Measurements from ENCODE around the gene GPR156. TPM values are rescaled to one million over a fixed set of nuclear protein-coding genes. Genes with fewer than 3 reads are reported as not detected.

Gene GPR156
- total RNA-seq, 1 experiment from 2014 or later: 2.8 TPM

GRCh38 chr3:120142236-120142635 is 142.8 kb downstream of the GPR156 start:
- POLR2A ChIA-PET (ENCODE audit: unreplicated experiment): interaction anchor here (0.7 kb wide), 1 partner anchor 60 kb away, joined by 8 read pairs; no protein-coding TSS in a partner anchor
- H3F3A ChIP-seq (ENCODE audit: insufficient read depth, low read depth): peaks cover 32% of the 10 kb centered on the region
- H4K20me1 ChIP-seq (ENCODE audit: insufficient read depth): no peaks in the 10 kb centered on the region
- H2AFZ ChIP-seq: no peak overlapping the region
- no peak for TF ChIP-seq EZH2 (IDR thresholded peaks at IDR 0.05; ENCODE audit: low read depth)
- TF ChIP-seq, protein P1, sequence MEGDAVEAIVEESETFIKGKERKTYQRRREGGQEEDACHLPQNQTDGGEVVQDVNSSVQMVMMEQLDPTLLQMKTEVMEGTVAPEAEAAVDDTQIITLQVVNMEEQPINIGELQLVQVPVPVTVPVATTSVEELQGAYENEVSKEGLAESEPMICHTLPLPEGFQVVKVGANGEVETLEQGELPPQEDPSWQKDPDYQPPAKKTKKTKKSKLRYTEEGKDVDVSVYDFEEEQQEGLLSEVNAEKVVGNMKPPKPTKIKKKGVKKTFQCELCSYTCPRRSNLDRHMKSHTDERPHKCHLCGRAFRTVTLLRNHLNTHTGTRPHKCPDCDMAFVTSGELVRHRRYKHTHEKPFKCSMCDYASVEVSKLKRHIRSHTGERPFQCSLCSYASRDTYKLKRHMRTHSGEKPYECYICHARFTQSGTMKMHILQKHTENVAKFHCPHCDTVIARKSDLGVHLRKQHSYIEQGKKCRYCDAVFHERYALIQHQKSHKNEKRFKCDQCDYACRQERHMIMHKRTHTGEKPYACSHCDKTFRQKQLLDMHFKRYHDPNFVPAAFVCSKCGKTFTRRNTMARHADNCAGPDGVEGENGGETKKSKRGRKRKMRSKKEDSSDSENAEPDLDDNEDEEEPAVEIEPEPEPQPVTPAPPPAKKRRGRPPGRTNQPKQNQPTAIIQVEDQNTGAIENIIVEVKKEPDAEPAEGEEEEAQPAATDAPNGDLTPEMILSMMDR (conservative IDR thresholded peaks at IDR 0.05): no peak
- no peaks in the 10 kb centered on the region for H3K9me2 ChIP-seq (ENCODE audit: insufficient read depth)
- no peak overlapping the region for H3K27ac ChIP-seq
- H3K36me3 ChIP-seq (ENCODE audit: low read depth): no peaks in the 10 kb centered on the region
- H3K9me3 ChIP-seq (ENCODE audit: insufficient read depth, low read depth): no peaks in the 10 kb centered on the region
- H3K4me1 ChIP-seq (replicated peaks; ENCODE audit: insufficient read depth): peaks cover 38% of the 10 kb centered on the region
- no peaks in the 10 kb centered on the region for H3K27me3 ChIP-seq (ENCODE audit: insufficient read depth, low read depth)
- no peak overlapping the region for H3K4me2 ChIP-seq
- intact Hi-C loops (cut with micrococcal nuclease; ENCODE audit: unreplicated experiment): no loop called here
- H3K79me2 ChIP-seq (ENCODE audit: low read depth): no peaks in the 10 kb centered on the region
- CTCF ChIA-PET: no interaction called here
- BruUV-seq (replicated peaks): no TSS peak
- no peak overlapping the region for H3K4me3 ChIP-seq
- no peak for DNase-seq

GRCh38 chr3:120140098-120140742 is 144.8 kb downstream of the GPR156 start:
- Histone ChIP-seq H2AFZ (no peak overlapping the region), H3K79me2 (ENCODE audit: low read depth) (no peaks in the 10 kb centered on the region), H3F3A (ENCODE audit: insufficient read depth, low read depth) (peaks cover 12% of the 10 kb centered on the region; the same call in 1 of the 2 replicates), H3K27ac (no peak overlapping the region), H3K9me2 (ENCODE audit: insufficient read depth) (no peaks in the 10 kb centered on the region), H4K20me1 (ENCODE audit: insufficient read depth) (no peaks in the 10 kb centered on the region), H3K4me1 (replicated peaks; ENCODE audit: insufficient read depth) (peaks cover 27% of the 10 kb centered on the region), H3K36me3 (ENCODE audit: low read depth) (no peaks in the 10 kb centered on the region), H3K9me3 (ENCODE audit: insufficient read depth, low read depth) (0 out of 2 replicates have a peak, but pooled peaks cover 2% of the 10 kb centered on the region), H3K4me2 (no peak overlapping the region), H3K4me3 (no peak overlapping the region), H3K27me3 (ENCODE audit: insufficient read depth, low read depth) (no peaks in the 10 kb centered on the region)
- TF ChIP-seq, protein P1 (conservative IDR thresholded peaks at IDR 0.05): no peak
- TF ChIP-seq EZH2 (IDR thresholded peaks at IDR 0.05; ENCODE audit: low read depth): no peak
- POLR2A ChIA-PET (ENCODE audit: unreplicated experiment): interaction anchor here (1.3 kb wide), 1 partner anchor 45 kb away, joined by 9 read pairs; the partner anchor contains the start of gene GSK3B
- no peak for DNase-seq
- no TSS peak for BruUV-seq (replicated peaks)
- intact Hi-C loops (cut with micrococcal nuclease; ENCODE audit: unreplicated experiment): no loop called here
- CTCF ChIA-PET: interaction anchor here (0.6 kb wide), 1 partner anchor 36 kb away, joined by 3 read pairs; no protein-coding TSS in a partner anchor

DNA sequence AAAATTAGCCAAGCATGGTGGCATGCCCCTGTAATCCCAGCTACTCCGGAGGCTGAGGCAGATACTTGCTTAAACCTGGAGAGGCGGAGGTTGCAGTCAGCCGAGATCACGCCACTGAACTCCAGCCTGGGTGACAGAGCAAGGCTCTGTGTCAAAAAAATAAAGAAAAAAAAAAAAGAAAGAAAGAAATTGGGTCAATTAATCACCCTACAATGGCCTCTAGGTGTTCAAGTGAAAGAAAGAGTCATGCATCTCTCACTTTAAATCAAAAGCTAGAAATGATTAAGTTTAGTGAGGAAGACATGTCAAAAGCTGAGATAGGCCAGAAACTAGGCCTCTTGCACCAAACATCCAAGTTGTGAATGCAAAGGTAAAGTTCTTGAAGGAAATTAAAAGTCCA is 145.9 kb downstream of the GPR156 start:
- no peak overlapping the region for H3K4me2 ChIP-seq
- H4K20me1 ChIP-seq (ENCODE audit: insufficient read depth): no peaks in the 10 kb centered on the region
- H3K27ac ChIP-seq: no peak overlapping the region
- no peaks in the 10 kb centered on the region for H3K27me3 ChIP-seq (ENCODE audit: insufficient read depth, low read depth)
- H3F3A ChIP-seq (ENCODE audit: insufficient read depth, low read depth): peaks cover 1% of the 10 kb centered on the region; the same call in 1 of the 2 replicates
- no peak for TF ChIP-seq EZH2 (IDR thresholded peaks at IDR 0.05; ENCODE audit: low read depth)
- TF ChIP-seq, protein P1 (conservative IDR thresholded peaks at IDR 0.05): no peak
- no peaks in the 10 kb centered on the region for H3K36me3 ChIP-seq (ENCODE audit: low read depth)
- no peaks in the 10 kb centered on the region for H3K79me2 ChIP-seq (ENCODE audit: low read depth)
- H3K4me1 ChIP-seq (replicated peaks; ENCODE audit: insufficient read depth): peaks cover 18% of the 10 kb centered on the region
- intact Hi-C loops (cut with micrococcal nuclease; ENCODE audit: unreplicated experiment): no loop called here
- ChIA-PET POLR2A (ENCODE audit: unreplicated experiment) (no interaction called here), CTCF (no interaction called here)
- no TSS peak for BruUV-seq (replicated peaks)
- no peak overlapping the region for H3K4me3 ChIP-seq
- H3K9me2 ChIP-seq (ENCODE audit: insufficient read depth): no peaks in the 10 kb centered on the region
- no peak for DNase-seq
- H2AFZ ChIP-seq: no peak overlapping the region
- H3K9me3 ChIP-seq (ENCODE audit: insufficient read depth, low read depth): 0 out of 2 replicates have a peak, but pooled peaks cover 6% of the 10 kb centered on the region

All from PC-9 (cell line).